HepG2 (cell line): ENCODE data around the gene PADI6. TPM values are rescaled to one million over a fixed set of nuclear protein-coding genes. Genes with fewer than 3 reads are reported as not detected.

Source experiments
- ATAC-seq: fragments of 200-7000 bp; cut with Tn5 transposase; 3 replicates; pipeline ENCODE4 v1.9.1; 2020; ENCODE audit warnings: mild to moderate bottlenecking, moderate library complexity
- BruUV-seq: library from RNA; stranded (reverse); fragments of 400-500 nt; replicated peaks from 2 replicates; lab custom pipeline; 2021; lab: Mats Ljungman, UMichigan
- CTCF ChIA-PET: fragments of 300-600 bp; formaldehyde crosslinking; extraction: SDS; loops from one replicate; lab custom pipeline; 2021; ENCODE audit warnings: low total read pairs, inconsistent platforms, low intra/inter-chr PET ratio; lab: Yijun Ruan, JAX
- POLR2A ChIA-PET: fragments of 350-600 bp; sonication (Branson Sonifier 250); formaldehyde crosslinking; loops from one replicate; lab custom pipeline; 2020; ENCODE audit warnings: antibody characterized with exemption, inconsistent platforms; lab: Yijun Ruan, JAX
- DNase-seq: peaks from one replicate; pipeline ENCODE4 v3.0.0-alpha.2; 2015; ENCODE audit warnings: low spot score
- FAIRE-seq: peaks from 3 replicates; lab custom pipeline; 2011; peaks lifted over from hg19 to GRCh38; lab: Jason Lieb, UNC
- H2AFZ ChIP-seq: one replicate; pipeline ENCODE4 v1.6.1; 2011; ENCODE audit warnings: low read length, inconsistent platforms
- H3K27ac ChIP-seq: fragments of 300-600 bp; 3 replicates; pipeline ENCODE4 v1.8.0; 2011; ENCODE audit warnings: mixed run types, mild to moderate bottlenecking, mixed read lengths, low read length, inconsistent platforms; ENCODE audit not compliant: insufficient read depth; ENCODE audit errors: extremely low read length
- H3K27me3 ChIP-seq, 2 experiments: fragments of 200-600 bp in 1 of 2; 2 replicates in 1 of 2; 3 replicates in 1 of 2; pipeline versions ENCODE4 v1.6.0 to v1.8.0; 2011; ENCODE audit warnings: low read length in 2 of 2, mild to moderate bottlenecking in 2 of 2, moderate library complexity in 2 of 2, inconsistent platforms in 1 of 2; ENCODE audit not compliant: insufficient read depth in 2 of 2, control insufficient read depth in 1 of 2
- H3K36me3 ChIP-seq, 2 experiments: fragments of 200-600 bp in 1 of 2; replicated peaks in 1 of 2; 2 replicates in 1 of 2; 3 replicates in 1 of 2; pipeline versions ENCODE4 v1.5.1 to v1.8.0; 2011; ENCODE audit warnings: low read length in 2 of 2, inconsistent platforms in 1 of 2; ENCODE audit not compliant: insufficient read depth in 2 of 2, control insufficient read depth in 1 of 2
- H3K4me1 ChIP-seq: 2 replicates; pipeline ENCODE4 v1.5.1; 2012; ENCODE audit warnings: low read length, inconsistent platforms; ENCODE audit not compliant: insufficient read depth
- H3K4me2 ChIP-seq: 2 replicates; pipeline ENCODE4 v1.6.0; 2011; ENCODE audit warnings: low read depth, low read length, inconsistent platforms
- H3K4me3 ChIP-seq, 3 experiments: fragments of 200-600 bp in 1 of 3; sonication (generic), shearing (Covaris generic) in 1 of 3; replicated peaks in 1 of 3; 2 replicates each; pipeline ENCODE4 v1.5.1; 2011 to 2016; ENCODE audit warnings: low read length in 3 of 3, inconsistent platforms in 2 of 3, low read depth in 2 of 3, mild to moderate bottlenecking in 2 of 3, control low read depth in 1 of 3, mixed read lengths in 1 of 3; ENCODE audit not compliant: insufficient read depth in 1 of 3
- H3K79me2 ChIP-seq: one replicate; pipeline ENCODE4 v1.6.1; 2011; ENCODE audit warnings: low read length, inconsistent platforms; ENCODE audit not compliant: insufficient read depth
- H3K9ac ChIP-seq: 2 replicates; pipeline ENCODE4 v1.6.0; 2011; ENCODE audit warnings: mild to moderate bottlenecking, low read depth, low read length, inconsistent platforms; ENCODE audit not compliant: insufficient read depth
- H3K9me3 ChIP-seq: 2 replicates; pipeline ENCODE4 v1.5.1; 2012; ENCODE audit warnings: mild to moderate bottlenecking, low read length
- H4K20me1 ChIP-seq: 2 replicates; pipeline ENCODE4 v1.6.0; 2011; ENCODE audit warnings: inconsistent platforms, mild to moderate bottlenecking, low read length, moderate library complexity; ENCODE audit not compliant: insufficient read depth
- CEBPB ChIP-seq: IDR thresholded peaks from 2 replicates; pipeline ENCODE4 v1.6.1; 2011; ENCODE audit warnings: low read depth, low read length, improper control_type of control experiment, borderline replicate concordance
- NCOR1 ChIP-seq: fragments of 200-600 bp; sonication (generic); IDR thresholded peaks from 2 replicates; pipeline ENCODE4 v1.7.0; 2017; ENCODE audit warnings: antibody characterized with exemption, low read length, borderline replicate concordance
- NFRKB ChIP-seq: fragments of 450-650 bp; IDR thresholded peaks from 2 replicates; pipeline ENCODE4 v1.6.1; 2017
- PCBP2 ChIP-seq: fragments of 200-400 bp; formaldehyde crosslinking; optimal IDR thresholded peaks from 2 replicates; pipeline ENCODE3; 2018; ENCODE audit warnings: low read length, low read depth; ENCODE audit not compliant: poor library complexity, severe bottlenecking
- PHF5A ChIP-seq: IDR thresholded peaks from one replicate; pipeline ENCODE4 v1.6.1; 2018; ENCODE audit warnings: low read depth, missing genetic modification reagents; ENCODE audit not compliant: unreplicated experiment
- RAD51 ChIP-seq: fragments of 450-650 bp; IDR thresholded peaks from 2 replicates; pipeline ENCODE4 v1.6.1; 2016; ENCODE audit warnings: borderline replicate concordance
- RXRB ChIP-seq: IDR thresholded peaks from 2 replicates; pipeline ENCODE4 v1.6.1; 2016; ENCODE audit warnings: borderline replicate concordance, missing genetic modification reagents, missing compliant biosample characterization
- TBX2 ChIP-seq: sonication (generic); formaldehyde crosslinking; IDR thresholded peaks from 2 replicates; pipeline ENCODE4 v1.5.0; 2020; ENCODE audit warnings: missing genetic modification reagents, mild to moderate bottlenecking, borderline replicate concordance
- U2AF1 ChIP-seq: fragments of 200-400 bp; formaldehyde crosslinking; optimal IDR thresholded peaks from 2 replicates; pipeline ENCODE3; 2017; ENCODE audit warnings: mild to moderate bottlenecking, low read depth, low read length
- YY1 ChIP-seq: IDR thresholded peaks from 2 replicates; pipeline ENCODE4 v1.6.1; 2011; ENCODE audit warnings: low read length, low read depth, moderate library complexity, mild to moderate bottlenecking; ENCODE audit not compliant: insufficient read depth, insufficient replicate concordance
- ZMAT3 ChIP-seq: sonication (generic); formaldehyde crosslinking; conservative IDR thresholded peaks from 2 replicates; pipeline ENCODE4 v1.7.0; 2021; ENCODE audit warnings: missing genetic modification reagents
- WGBS: methylation state at CpG from one replicate; pipeline ENCODE4 v1.1.6; 2017; ENCODE audit warnings: low lambda C conversion rate; 5-methylcytosine and 5-hydroxymethylcytosine counted together
- in situ Hi-C: cut with HindIII; loops from 2 replicates; pipeline ENCODE4 v1.10.0; 2017; ENCODE audit warnings: low pct_unique_long_range_greater_than_20kb; ENCODE audit not compliant: extremely low pct_ligation_motif_present
- intact Hi-C: fragments of 100-400 bp; cut with micrococcal nuclease; formaldehyde crosslinking; loops from one replicate; pipeline ENCODE4 v1.10.0; 2022; ENCODE audit not compliant: unreplicated experiment
- polyA plus RNA-seq, 8 experiments: library from polyadenylated mRNA; depleted of rRNA in 3 of 8; stranded (reverse) in 7 of 8; unstranded in 1 of 8; fragments of >200 nt; fragmentation: Illumina TruSeq in 4 of 8; extraction: Trizol in 4 of 8; gene quantifications; 2 replicates each; pipeline versions ENCODE4 v1.2.1 to v1.2.3, GENCODE V29; 2011 to 2016; ENCODE audit warnings: low read depth in 4 of 8, missing spikeins in 1 of 8, mixed read lengths in 1 of 8; ENCODE audit not compliant: insufficient read depth in 1 of 8
- total RNA-seq, 5 experiments: library from RNA; depleted of rRNA; stranded (reverse); fragments of >200 nt; fragmentation: Illumina TruSeq; extraction: Trizol; gene quantifications; 2 replicates each; pipeline ENCODE4 v1.2.3, GENCODE V29; 2016; ENCODE audit warnings: low read depth in 1 of 5
- TF ChIP-seq, protein P1 (sequence below): IDR thresholded peaks from 2 replicates; pipeline ENCODE4 v1.6.1; 2016; ENCODE audit warnings: low read depth, missing genetic modification reagents, missing compliant biosample characterization
- TF ChIP-seq, protein P2 (sequence below): sonication (generic); formaldehyde crosslinking; IDR thresholded peaks from 2 replicates; pipeline ENCODE4 v1.4.0; 2020; ENCODE audit warnings: missing genetic modification reagents, low read depth, mild to moderate bottlenecking, borderline replicate concordance
- TF ChIP-seq, protein P3 (sequence below): sonication (generic); formaldehyde crosslinking; IDR thresholded peaks from 2 replicates; pipeline ENCODE4 v1.4.0; 2020; ENCODE audit warnings: mild to moderate bottlenecking, missing genetic modification reagents

Gene PADI6
- total and polyA plus RNA-seq, 2 of the 13 experiments (the other 11 are each of a cell fraction or from before 2014, with no cell fraction given): not detected

DNA sequence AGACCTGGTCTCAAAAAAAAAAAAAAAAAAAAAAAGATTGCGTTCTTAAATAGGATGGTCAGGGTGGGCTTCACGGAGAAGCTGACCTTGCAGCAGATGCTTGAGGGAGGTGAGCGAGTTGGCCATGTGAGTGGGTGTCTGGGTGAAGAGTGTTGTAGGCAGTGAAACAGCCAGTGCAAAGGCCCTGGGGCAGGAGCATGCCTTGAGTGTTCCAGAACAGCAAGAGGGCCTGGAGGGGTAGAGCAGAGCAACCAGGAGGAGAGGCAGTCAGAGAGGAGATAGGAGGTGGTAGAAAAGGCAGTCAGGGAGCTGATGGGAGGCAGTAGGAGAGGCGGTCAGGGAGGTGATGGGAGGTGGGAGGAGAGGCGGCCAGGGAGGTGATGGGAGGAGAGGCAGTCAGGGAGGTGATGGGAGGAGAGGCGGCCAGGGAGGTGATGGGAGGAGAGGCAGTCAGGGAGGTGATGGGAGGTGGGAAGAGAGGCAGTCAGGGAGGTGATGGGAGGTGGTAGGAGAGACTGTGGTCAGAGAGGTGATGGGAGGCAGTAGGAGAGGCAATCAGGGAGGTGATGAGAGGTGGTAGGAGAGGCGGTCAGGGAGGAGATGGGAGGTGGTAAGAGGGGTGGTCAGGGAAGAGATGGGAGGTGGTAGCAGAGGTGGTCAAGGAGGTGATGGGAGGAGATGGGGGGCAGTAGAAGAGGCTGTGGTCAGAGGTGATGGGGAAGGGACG is 20.2 kb upstream of the PADI6 start:
- ChIA-PET POLR2A (interaction anchor here (0.6 kb wide), 1 partner anchor 159 kb away, joined by 3 read pairs; no protein-coding TSS in a partner anchor), CTCF (no interaction called here)
- BruUV-seq: no TSS peak
- WGBS: 20% methylated on average over 8 of the region's 8 CpGs
- Histone ChIP-seq H4K20me1 (0 out of 2 replicates have a peak, but pooled peaks cover 4% of the 10 kb centered on the region), H3K9ac (no peak overlapping the region), H3K4me1 (no peaks in the 10 kb centered on the region), H3K27ac (no peak overlapping the region), H3K36me3 (no peaks in the 10 kb centered on the region), H3K27me3 (peaks cover 2 to 18% of the 10 kb centered on the region in 2 experiments; a peak in 3 of 5 replicates), H3K9me3 (no peaks in the 10 kb centered on the region), H2AFZ (no peak overlapping the region), H3K4me3 (no peak overlapping the region), H3K79me2 (no peaks in the 10 kb centered on the region), H3K4me2 (no peak overlapping the region)
- DNase-seq: no peak
- FAIRE-seq: no peak
- in situ Hi-C loops: no loop called here
- no peak for ATAC-seq
- TF ChIP-seq, protein P1, sequence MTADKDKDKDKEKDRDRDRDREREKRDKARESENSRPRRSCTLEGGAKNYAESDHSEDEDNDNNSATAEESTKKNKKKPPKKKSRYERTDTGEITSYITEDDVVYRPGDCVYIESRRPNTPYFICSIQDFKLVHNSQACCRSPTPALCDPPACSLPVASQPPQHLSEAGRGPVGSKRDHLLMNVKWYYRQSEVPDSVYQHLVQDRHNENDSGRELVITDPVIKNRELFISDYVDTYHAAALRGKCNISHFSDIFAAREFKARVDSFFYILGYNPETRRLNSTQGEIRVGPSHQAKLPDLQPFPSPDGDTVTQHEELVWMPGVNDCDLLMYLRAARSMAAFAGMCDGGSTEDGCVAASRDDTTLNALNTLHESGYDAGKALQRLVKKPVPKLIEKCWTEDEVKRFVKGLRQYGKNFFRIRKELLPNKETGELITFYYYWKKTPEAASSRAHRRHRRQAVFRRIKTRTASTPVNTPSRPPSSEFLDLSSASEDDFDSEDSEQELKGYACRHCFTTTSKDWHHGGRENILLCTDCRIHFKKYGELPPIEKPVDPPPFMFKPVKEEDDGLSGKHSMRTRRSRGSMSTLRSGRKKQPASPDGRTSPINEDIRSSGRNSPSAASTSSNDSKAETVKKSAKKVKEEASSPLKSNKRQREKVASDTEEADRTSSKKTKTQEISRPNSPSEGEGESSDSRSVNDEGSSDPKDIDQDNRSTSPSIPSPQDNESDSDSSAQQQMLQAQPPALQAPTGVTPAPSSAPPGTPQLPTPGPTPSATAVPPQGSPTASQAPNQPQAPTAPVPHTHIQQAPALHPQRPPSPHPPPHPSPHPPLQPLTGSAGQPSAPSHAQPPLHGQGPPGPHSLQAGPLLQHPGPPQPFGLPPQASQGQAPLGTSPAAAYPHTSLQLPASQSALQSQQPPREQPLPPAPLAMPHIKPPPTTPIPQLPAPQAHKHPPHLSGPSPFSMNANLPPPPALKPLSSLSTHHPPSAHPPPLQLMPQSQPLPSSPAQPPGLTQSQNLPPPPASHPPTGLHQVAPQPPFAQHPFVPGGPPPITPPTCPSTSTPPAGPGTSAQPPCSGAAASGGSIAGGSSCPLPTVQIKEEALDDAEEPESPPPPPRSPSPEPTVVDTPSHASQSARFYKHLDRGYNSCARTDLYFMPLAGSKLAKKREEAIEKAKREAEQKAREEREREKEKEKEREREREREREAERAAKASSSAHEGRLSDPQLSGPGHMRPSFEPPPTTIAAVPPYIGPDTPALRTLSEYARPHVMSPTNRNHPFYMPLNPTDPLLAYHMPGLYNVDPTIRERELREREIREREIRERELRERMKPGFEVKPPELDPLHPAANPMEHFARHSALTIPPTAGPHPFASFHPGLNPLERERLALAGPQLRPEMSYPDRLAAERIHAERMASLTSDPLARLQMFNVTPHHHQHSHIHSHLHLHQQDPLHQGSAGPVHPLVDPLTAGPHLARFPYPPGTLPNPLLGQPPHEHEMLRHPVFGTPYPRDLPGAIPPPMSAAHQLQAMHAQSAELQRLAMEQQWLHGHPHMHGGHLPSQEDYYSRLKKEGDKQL (CRISPR knock-in tag): no peak
- TF ChIP-seq, protein P2, sequence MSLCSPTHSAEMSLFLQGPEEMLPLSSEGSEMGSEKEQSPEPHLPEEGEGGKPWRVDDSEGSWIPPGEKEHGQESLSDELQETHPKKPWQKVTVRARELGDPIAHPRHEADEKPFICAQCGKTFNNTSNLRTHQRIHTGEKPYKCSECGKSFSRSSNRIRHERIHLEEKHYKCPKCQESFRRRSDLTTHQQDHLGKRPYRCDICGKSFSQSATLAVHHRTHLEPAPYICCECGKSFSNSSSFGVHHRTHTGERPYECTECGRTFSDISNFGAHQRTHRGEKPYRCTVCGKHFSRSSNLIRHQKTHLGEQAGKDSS (CRISPR knock-in tag): no peak
- TF ChIP-seq RAD51 (no peak), NFRKB (no peak), ZMAT3 (CRISPR knock-in tag) (no peak), NCOR1 (no peak), U2AF1 (no peak), RXRB (CRISPR knock-in tag) (no peak), TBX2 (no peak), YY1 (no peak), PCBP2 (no peak), PHF5A (CRISPR knock-in tag) (no peak), CEBPB (no peak)
- TF ChIP-seq, protein P3, sequence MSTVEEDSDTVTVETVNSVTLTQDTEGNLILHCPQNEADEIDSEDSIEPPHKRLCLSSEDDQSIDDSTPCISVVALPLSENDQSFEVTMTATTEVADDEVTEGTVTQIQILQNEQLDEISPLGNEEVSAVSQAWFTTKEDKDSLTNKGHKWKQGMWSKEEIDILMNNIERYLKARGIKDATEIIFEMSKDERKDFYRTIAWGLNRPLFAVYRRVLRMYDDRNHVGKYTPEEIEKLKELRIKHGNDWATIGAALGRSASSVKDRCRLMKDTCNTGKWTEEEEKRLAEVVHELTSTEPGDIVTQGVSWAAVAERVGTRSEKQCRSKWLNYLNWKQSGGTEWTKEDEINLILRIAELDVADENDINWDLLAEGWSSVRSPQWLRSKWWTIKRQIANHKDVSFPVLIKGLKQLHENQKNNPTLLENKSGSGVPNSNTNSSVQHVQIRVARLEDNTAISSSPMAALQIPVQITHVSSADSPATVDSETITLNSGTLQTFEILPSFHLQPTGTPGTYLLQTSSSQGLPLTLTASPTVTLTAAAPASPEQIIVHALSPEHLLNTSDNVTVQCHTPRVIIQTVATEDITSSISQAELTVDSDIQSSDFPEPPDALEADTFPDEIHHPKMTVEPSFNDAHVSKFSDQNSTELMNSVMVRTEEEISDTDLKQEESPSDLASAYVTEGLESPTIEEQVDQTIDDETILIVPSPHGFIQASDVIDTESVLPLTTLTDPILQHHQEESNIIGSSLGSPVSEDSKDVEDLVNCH (CRISPR knock-in tag): no peak
- intact Hi-C loops: no loop called here
